PC-9 (cell line): ENCODE data around the gene ABCB1.

Experiments
- EZH2 ChIP-seq: fragments of 200-600 bp; sonication (generic); IDR thresholded peaks from 2 replicates; pipeline ENCODE4 v1.8.0; 2017; ENCODE audit warnings: antibody characterized with exemption, low read depth
- TF ChIP-seq, protein P1 (sequence below): fragments of 200-600 bp; sonication (generic); conservative IDR thresholded peaks from 2 replicates; pipeline ENCODE4 v1.6.1; 2017; ENCODE audit warnings: mixed run types, antibody characterized with exemption, mild to moderate bottlenecking, moderate library complexity

GRCh38 chr7:87497482-87497881, 103.2 kb downstream of the ABCB1 start:
- TF ChIP-seq, protein P1, sequence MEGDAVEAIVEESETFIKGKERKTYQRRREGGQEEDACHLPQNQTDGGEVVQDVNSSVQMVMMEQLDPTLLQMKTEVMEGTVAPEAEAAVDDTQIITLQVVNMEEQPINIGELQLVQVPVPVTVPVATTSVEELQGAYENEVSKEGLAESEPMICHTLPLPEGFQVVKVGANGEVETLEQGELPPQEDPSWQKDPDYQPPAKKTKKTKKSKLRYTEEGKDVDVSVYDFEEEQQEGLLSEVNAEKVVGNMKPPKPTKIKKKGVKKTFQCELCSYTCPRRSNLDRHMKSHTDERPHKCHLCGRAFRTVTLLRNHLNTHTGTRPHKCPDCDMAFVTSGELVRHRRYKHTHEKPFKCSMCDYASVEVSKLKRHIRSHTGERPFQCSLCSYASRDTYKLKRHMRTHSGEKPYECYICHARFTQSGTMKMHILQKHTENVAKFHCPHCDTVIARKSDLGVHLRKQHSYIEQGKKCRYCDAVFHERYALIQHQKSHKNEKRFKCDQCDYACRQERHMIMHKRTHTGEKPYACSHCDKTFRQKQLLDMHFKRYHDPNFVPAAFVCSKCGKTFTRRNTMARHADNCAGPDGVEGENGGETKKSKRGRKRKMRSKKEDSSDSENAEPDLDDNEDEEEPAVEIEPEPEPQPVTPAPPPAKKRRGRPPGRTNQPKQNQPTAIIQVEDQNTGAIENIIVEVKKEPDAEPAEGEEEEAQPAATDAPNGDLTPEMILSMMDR = no peak
- TF ChIP-seq EZH2 = no peak
